Muscle of back (tissue), 11 donors: ENCODE results near the gene NRXN3. TPM values are rescaled to one million over a fixed set of nuclear protein-coding genes. Genes with fewer than 3 reads are reported as not detected.

ENCODE experiments used
- DNase-seq, 3 donors: peaks; one replicate each; pipeline versions ENCODE4 v3.0.0 to v3.0.0-alpha.2; 2013
- polyA plus RNA-seq, 10 donors: library from polyadenylated mRNA; unstranded; fragments of 120-200 nt; gene quantifications; one replicate each; pipeline ENCODE4 v1.2.1, GENCODE V29; 2013; ENCODE audit not compliant: insufficient read length in 10 of 10

Gene NRXN3
- polyA plus RNA-seq, 10 donors: 0.39 to 2.5 (median 0.84) TPM

DNA sequence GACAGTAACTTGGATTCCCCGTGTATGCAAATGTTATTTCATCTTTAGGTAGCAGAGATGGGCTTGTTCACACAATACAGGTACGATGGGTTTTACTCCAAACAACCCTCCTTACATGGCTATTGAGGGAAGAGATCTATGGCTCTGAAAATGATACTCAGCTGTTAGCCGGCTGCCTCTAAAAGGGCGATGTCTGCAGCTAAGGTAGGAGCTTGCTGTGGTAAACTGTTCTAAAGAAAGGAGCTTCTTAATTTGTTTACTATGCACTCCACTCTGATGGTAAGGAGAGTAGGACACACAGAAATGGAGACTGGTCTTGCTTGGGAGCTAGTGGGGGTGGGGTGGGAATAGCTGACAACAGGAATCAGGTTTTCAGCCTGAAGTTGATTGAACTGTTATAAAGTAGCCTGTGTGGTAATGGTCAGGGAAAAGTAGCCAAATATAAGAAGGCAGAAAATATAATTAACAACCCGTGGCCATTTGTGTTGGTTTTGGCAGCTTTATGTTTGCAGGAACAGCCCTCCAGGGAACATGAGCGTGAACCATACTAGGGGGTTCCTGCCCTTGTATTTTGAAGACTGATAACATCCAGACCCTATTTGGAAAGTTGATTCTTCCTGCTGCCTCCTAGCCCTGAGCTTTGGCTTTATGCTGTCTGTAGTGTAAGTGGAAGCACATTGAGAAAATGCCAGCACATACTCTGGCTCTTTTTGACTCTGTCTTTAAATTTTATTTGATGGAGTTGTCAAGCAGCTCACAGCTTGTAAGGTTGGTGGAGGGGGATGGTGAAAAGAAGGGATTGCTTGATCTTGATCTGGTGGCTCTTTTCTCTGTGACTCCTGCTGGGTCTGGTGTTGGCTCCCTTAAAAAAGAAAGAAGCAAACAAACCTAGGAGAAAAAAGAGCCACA is 1111.3 kb downstream of the NRXN3 start:
- DNase-seq: peak in 1 of 3 donors; percentile 4

DNA sequence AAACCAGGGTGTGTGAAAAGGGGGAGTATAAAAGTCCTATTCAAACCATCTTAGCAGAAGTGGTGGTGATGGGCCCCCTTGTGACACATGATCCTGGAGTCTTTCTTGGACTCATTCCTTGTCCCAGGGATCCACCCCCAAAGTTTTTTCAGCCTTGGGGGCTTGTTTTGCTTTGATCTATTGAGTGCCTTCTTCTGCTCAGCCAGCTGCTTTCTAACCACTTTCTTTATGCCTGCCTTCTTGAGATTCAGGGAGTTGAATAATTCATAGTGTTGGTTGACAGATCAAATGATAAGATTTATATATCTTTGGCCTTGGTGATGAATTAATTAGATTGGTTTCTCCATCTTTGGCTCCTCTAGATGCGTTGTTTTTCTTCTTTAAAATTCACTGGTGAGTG is 1114.4 kb downstream of the NRXN3 start:
- no peak for DNase-seq

DNA sequence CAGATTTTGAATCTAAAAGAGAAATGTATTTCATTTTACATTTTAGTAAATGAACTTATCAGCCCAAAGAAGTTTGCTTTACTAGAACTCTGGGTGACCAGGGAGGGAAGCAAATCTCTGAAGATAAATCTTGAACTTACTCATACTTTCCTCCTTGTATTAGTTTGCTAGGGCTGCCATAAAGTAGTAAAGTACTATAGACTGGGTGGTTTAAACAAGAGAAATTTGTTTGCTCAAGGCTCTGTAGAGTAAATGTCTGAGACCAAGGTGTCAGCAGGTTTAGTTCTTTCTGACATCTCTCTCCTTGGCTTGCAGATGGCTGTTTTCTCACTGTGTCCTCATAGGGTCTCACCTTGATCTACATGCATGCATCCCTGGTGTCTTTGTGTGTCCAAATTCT is 1115.1 kb downstream of the NRXN3 start:
- no peak for DNase-seq

DNA sequence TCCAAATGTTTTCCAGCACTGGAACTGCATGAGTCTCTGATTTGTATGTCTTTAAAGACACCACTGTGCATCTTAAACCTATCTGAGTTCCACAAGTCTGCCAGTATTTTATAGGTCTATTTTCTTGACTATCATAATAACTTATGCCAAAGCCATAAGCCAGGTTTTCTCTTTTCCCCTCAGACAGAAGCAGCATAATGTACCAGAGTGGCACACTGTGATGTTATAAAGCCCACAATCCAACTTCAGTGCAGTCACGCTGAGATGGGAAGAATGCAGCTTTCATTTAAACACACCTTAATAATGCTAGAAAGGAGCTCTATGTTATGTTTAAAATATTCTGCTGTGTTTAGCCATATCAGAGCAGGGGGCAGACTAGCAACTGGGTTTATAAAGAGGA is 1117.8 kb downstream of the NRXN3 start:
- DNase-seq: no peak

DNA sequence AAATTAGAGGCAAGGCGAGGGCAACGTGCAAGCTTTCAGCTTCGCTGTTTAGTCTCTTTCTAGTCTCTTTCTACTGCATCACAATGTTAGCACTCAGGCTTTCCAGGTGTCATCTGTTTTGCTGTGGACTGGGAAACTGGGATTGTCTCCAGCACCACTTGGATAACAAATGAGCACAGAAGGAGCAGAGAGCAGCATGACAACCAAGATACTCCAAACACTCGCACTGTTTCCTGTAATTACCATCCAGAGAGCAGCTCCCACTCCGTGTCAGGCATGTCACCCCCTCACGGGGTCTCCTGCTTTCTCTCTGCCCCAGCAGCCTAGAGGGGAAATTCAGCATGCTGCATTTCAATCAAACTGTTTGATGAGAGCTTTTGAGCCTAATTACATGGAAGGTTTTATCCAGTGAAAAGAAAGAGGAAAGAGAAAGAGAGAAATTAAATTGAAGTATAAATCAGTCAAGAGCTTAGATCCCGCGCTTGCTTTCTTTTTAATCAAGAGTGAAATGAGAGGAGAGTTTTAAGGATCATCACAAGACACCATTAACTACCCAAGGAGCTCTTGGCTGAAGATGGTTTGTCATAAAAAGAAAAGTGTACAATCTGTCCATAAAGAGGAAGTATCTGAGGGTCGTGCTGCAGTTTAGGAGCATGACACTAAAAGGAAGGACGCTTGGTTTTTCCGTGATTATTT is 1123.5 kb downstream of the NRXN3 start:
- DNase-seq: peak in 2 of 3 donors; percentile 7 to 8

DNA sequence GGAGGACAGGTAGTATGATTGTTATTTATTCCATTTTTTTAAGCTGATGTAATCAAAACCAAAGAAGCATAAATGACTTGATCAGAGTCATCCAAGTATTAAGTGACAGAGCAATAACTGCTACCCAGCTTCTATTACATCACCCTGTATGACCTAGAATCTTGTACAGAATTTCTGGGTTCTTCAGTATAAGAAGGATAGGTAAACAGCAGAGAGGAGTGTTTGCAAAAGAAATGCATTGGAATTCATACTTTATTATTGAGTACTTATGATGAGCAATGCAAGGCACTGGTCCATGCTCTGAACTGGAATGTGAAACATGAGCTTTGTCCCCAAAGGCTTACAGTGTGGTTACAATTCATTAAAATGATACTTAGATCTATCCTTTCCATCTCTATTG is 1124.3 kb downstream of the NRXN3 start:
- no peak for DNase-seq

DNA sequence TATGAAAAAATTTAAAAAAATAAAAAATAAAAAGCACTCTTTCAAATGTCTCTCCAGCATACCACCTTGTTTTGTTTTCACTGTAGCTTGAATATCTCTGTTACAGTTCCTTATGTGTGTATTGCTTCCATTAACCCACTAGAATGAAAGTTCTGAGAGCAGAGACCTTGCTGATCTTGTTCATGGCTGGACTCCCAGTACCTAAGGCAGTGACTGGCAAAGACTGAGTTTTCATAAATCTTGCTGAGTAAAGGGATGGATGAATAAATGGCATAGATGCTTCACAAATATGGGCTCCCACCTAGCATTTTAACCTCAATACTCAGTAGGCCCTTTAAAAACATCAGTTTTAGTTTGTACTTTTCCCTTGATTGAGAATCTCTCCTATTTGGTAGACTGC is 1125.2 kb downstream of the NRXN3 start:
- no peak for DNase-seq

DNA sequence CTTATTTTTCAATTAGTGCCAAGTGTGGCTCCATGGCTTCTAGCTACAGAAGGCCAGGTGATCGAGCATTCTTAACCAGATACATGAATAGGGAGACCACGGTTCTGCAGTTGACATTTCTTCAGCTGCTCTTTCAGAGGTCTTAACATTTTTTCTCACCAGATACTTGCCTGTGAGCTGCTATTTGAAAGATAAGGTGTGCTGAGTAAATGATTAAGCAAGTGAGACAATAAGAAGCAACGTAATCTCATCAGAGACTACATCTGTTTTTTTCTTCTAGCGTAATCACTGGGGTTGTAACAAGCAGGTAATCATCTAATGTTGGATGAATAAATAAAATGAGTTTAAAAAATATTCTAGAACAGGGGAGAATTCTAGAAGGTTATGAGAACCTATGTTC is 1128.2 kb downstream of the NRXN3 start:
- DNase-seq: no peak

DNA sequence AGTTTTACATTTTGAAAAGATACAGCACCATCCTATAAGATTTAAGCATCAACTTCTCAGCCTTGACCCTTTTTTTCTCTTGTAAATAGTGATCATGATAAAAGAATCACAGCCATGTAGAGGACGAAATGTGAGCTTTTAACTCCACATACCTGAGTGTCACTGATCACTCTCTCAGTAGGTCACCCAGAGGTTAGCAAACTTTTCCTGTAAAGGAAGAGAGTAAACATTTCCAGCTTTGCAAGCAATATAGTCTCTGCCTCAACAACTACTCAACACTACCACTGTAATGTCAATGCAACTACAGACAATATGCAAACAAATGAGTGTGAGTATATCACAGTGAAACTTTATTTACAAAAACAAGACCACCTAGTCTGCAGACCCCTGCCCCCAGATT is 1129.0 kb downstream of the NRXN3 start:
- no peak for DNase-seq

DNA sequence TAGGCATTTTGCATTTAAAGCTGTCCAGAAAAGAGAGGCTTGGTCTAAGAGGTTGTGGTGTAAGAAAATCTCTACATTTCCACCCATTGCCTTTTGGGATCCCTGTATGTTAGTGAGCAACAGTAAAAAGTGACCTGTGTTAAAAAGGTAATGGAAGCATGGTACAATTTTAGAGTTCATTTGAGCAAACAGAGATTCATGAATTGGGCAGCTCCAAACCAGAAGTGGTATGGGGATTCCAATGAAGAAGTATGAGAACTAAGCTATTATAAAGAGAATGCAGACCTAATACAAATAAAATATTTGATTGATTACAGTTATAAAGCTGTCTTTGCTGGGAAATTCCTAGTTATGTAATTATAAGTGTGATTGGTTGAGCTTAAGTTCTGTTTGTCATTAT is 1134.1 kb downstream of the NRXN3 start:
- no peak for DNase-seq

DNA sequence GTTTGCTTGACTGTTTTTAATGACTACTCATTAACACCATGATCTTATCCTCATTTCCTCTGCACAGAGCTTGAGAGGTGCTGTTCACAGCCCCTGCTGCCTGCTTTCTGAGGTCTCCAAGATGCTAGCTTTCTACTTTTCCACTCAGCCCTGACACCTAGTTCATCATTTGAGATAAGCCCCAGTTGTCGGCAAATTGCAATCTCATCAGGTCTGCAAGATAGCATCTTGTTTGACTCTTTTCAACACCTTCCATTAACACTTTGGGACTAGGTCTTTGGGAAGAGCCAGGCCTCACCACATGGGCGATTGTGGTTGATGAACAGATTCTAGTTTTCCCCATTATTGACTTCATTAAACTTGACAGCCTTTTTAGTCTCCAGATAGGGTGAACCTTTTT is 1136.4 kb downstream of the NRXN3 start:
- DNase-seq: no peak

DNA sequence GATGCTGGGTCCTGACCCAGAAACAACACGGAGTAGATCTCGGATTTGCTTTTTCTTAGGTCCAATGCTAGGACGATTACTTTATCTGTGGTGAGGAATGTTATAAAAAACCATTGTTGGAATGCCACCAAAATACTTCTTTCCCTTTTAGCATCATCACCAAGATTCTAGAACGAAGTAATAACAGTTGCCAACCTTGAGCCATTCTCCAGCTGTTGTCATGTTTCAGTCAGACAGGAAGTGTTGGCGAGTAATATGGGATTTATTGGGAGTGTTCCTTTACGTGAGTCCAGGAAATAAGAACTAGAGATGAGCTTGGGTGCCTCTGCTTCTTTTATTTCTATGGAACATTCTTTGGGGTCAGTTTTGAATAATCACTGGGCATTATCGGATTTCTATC is 1148.2 kb downstream of the NRXN3 start:
- peak in 1 of 3 donors; percentile 24 for DNase-seq

DNA sequence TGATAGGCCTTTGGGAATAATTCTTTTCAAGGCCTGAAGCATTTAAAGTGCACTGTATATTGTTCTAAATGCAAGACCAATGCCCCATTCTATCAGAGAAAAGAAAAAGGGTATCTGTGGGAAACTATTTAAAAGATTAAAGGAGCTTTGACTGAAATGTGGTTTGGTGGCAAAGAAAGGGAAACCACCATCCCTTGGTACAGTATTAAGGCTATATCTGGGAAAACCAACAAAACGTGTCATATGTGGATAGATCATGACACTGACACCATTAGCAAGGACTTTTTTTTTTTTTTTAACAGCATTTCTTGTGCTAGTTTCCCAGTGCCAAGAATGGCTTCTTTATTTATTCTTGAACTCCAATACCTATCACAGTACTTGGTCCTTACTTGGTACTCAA is 1150.4 kb downstream of the NRXN3 start:
- no peak for DNase-seq

DNA sequence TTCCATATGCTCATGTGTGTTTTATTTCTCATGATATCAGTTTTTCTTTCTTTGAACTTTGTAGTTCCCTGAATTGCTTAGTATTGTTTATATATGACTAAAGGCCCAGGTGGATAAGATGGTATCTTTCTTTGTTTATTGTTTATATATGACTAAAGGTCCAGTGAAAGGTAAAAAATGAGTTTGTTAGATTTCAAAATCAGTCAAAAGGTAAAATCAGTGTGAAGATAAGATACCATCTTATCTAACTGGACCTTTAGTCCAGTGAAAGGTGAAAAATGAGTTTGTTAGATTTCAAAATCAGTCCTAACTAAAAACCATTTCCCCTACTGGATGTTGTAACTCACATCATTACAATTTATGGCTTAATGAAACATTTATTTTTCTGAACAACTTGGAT is 1150.9 kb downstream of the NRXN3 start:
- no peak for DNase-seq

DNA sequence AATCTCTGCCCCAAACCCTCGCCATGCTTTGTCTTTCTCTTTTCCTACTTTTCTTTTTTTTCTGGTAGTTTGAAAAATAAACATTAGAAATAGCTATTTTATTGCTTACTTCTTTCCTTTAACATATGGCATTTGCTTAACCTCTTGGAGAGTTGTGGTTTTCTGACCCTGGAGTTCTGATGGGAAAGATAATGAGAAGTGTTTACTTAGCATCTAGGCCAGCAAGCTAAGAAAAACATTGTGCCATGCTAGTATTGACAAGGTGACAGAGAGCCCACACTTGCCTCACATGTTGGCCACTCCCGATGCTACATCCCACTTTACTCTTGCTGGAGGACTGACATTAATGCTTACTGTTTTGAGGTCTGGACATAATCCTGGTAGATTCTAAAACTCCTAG is 1154.9 kb downstream of the NRXN3 start:
- DNase-seq: no peak

DNA sequence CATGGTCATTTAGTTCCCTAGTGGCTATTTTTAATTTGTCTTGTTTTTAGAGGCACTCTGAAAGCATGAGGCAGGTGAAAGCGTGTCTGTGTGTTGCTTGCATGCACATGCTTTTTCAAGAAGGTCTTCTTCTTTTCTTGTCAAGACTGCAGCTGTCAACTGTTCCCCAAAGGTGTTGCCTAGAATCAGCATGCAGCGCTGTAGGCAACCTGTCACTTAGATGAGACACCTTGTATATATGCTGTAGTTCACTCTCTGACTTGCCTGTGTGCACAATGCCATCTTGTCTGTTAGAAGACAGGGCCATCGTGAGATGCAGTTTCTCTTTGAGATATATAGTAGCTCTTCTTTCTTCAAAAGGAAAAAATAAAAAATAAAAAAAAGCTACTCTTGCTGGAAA is 1155.4 kb downstream of the NRXN3 start:
- no peak for DNase-seq

DNA sequence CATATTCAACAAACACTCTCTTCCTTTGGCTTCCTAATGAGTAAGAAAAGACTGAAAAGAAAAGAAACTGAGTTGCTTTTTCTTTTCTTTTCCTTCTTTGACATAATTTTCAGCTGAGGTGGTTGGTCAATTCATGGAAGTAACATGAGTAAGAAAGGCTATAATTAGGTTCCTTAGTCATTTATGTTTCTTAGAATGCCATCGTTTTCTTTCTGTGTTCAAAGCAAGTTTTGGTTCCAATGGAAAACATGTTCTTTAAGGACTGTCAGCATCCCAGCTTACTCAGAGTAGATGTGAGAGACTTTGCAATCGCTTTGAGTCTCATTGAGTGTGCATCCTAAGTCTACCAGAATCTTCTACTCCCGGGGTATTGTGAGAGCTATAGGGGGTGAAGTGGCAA is 1158.7 kb downstream of the NRXN3 start:
- no peak for DNase-seq

DNA sequence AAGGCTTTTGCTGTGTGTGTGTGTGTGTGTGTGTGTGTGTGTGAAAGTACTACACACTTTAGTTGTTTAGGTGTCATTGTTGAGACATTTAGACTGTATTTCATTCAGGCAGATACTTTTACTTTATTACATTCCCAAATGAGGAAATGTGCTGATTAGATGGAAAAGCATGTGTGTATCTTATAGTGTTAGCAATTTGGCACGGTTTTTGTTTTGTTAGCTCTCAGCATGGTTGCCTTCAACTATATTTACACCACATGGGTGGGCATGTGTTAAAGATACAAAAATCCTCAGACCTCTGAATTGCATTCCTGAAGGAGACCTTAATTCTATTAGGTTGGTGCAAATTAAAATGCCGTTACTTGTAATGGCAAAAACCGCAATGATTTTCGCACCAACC is 1161.7 kb downstream of the NRXN3 start:
- no peak for DNase-seq

DNA sequence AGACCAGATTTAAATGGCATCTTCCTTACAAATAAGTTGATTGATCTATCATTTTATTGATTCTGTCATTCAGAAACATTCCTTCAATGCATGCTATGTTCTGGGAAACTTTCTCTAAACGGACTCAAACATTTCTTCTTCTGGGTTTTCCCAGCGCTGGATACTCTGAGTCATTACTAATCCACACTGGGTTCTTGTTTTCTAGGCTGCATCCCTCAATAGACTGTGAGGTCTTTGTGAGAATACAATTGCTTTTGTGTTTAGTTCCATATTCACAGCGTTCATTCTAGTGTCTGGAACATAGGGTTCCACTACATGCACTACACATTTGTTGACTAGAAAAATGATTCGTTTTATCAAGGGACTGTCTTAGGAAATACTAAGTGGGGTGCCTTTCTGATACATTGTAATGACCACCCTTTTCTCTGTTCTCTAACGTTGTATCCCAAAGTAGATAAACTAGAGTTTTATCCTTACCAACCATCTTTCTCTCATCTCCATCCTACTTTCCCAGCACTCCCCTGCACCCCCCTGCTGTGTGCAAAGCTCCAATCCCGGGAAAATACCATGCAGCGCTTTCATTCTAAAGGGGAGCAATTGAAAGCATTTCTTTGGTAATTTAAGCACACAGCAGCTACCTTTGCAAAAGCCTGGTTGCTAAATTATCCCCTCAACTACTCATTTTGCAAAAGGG is 1162.5 kb downstream of the NRXN3 start:
- DNase-seq: no peak

DNA sequence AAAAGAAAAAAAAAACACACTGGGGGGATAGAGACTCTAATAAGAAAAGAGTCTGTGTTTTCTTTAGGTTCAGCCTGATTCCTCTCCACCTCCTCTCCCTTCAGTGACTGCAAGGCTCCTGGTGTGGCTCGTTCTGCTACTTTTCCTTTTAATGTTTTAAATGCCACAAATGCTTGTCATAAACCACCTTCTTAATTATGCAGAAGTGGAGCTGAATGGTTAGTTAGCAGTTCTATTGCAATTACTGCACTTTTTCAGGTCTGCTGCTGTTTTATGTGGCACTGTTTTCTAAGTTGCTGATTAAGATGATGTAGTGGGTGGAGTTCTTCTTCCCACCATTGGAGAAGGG is 1163.0 kb downstream of the NRXN3 start:
- no peak for DNase-seq

DNA sequence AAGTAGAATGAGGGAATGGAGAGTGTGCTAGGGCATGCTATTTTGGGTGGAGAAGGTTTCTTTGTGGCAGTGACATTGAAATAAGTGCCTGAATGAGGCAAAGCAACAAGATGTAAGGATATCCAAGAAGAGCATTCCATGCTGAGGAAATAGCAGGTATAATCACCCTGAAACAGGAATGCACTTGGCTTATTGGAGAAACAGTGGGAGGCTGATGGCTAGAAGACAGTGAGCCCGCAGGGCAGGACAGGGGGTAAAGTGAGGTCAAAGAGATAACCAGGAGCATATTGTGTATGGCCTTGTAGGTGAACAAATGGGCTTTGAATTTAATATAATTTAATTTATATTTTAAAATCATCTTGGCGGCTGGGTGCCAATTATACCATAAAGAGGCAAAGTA is 1164.1 kb downstream of the NRXN3 start:
- DNase-seq: no peak

DNA sequence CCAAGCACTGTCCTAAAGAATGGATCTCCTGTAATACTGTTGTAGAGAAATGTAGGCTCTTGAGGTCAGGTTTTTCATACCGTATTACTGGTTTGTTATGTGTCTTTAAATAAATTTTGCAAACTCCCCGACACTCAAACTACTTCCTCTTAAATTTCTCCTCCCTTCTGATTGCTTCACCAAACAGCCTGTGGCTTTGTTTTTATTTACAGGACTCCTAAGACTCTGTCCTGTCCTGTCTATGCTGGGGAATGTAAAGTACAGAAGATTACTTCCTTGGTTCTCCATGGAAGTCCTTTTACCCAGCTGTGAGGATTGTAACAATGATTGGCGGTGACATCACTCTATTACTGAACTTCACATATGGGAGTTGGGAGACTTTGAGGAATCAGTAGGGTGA is 1167.6 kb downstream of the NRXN3 start:
- no peak for DNase-seq

DNA sequence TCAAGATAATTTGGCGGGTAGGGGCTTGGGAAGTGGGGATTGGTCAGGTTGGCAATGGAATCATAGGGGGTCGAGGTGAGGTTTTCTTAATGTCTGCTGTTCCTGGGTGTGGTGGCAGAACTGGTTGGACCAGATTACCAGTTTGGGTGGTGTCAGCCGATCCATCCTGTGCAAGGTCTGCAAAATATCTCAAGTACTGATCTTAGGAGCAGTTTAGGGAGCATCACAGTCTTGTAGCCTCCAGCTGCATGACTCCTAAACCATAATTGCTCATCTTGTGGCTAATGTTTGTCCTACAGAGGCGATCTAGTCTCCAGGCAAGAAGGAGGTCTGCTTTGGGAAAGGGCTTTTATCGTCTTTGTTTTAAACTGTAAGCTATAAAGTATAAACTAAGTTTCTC is 1172.8 kb downstream of the NRXN3 start:
- no peak for DNase-seq
